Loucy (cell line): Measurements from ENCODE around the gene ID3.

ENCODE experiments used
- EZH2phosphoT487 ChIP-seq: fragments of 200-600 bp; IDR thresholded peaks from 2 replicates; pipeline ENCODE4 v1.6.1; 2018; ENCODE audit warnings: antibody characterized with exemption, mild to moderate bottlenecking, moderate library complexity, borderline replicate concordance
- TF ChIP-seq, protein P1 (sequence below): fragments of 200-600 bp; sonication (generic); conservative IDR thresholded peaks from 2 replicates; pipeline ENCODE4 v1.5.1; 2014; ENCODE audit warnings: mild to moderate bottlenecking, antibody characterized with exemption, low read length

DNA sequence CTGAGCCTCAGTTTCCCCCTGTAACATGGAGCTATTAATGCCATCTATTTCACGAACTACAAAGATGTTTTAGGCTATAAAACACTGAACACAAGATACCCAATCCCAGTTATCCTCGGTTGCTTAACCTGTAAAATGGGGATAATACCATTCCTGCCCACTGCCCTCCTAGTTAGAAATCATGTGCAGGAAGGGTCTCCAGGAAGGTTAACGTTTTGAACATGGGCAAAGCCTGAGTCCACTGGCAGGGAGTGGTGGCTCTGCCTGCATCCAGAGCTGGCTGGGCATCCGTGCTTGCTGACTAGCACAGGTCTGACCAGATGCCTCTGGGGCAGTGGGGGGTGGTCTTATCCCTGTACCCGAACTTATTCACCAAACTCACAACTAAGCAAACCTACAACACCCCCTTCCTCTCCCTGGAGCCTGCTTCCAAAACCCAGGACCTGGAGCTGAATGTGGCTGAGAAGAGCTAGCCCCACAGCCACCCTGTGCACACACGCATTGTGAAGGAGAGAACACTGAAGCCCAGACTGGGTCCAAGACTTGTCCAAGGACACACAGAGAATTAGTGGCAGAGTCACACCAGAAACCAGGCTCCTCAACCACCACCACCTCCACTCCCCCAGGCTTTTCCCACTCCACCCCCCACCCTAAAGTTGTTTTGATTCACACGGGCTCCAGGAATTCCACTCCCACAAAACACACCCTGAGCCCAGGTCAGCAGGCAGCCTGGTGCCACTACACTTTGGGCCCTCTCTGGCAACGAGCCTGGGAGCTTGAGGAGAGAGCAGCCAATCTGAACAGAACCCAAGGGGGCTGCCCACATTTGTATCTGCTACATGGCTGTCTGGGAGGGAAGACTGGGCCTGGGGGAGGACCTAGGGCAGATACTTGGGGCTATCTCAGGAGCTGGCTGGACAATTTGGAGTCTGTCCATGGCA lies 29.9 kb downstream of the ID3 start:
- TF ChIP-seq, protein P1, sequence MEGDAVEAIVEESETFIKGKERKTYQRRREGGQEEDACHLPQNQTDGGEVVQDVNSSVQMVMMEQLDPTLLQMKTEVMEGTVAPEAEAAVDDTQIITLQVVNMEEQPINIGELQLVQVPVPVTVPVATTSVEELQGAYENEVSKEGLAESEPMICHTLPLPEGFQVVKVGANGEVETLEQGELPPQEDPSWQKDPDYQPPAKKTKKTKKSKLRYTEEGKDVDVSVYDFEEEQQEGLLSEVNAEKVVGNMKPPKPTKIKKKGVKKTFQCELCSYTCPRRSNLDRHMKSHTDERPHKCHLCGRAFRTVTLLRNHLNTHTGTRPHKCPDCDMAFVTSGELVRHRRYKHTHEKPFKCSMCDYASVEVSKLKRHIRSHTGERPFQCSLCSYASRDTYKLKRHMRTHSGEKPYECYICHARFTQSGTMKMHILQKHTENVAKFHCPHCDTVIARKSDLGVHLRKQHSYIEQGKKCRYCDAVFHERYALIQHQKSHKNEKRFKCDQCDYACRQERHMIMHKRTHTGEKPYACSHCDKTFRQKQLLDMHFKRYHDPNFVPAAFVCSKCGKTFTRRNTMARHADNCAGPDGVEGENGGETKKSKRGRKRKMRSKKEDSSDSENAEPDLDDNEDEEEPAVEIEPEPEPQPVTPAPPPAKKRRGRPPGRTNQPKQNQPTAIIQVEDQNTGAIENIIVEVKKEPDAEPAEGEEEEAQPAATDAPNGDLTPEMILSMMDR, result no peak
- no peak for TF ChIP-seq EZH2phosphoT487
